H1 (cell line): ENCODE data around the gene CBLB. TPM values are rescaled to one million over a fixed set of nuclear protein-coding genes. Genes with fewer than 3 reads are reported as not detected.

Experiments
- PHF8 ChIP-seq: fragments of 200-600 bp; sonication (generic); conservative IDR thresholded peaks from 2 replicates; pipeline ENCODE4 v1.7.1; 2012; ENCODE audit warnings: low read depth, mild to moderate bottlenecking, inconsistent platforms, low read length, moderate library complexity
- RXRA ChIP-seq: IDR thresholded peaks from 2 replicates; pipeline ENCODE4 v1.6.1; 2011; ENCODE audit warnings: low read depth, mild to moderate bottlenecking, low read length, moderate library complexity; ENCODE audit not compliant: insufficient read depth
- polyA plus RNA-seq, 7 experiments: library from polyadenylated mRNA; depleted of rRNA in 3 of 7; stranded (reverse) in 5 of 7; unstranded in 2 of 7; fragments of >200 nt in 5 of 7; fragments of 200-250 nt in 2 of 7; gene quantifications; 1 replicate in 5 of 7; 2 replicates in 1 of 7; 4 replicates in 1 of 7; pipeline versions ENCODE4 v1.2.1 to v1.2.3, GENCODE V29; 2011 to 2013; ENCODE audit warnings: missing spikeins in 2 of 7, mixed read lengths in 2 of 7
- total RNA-seq: library from RNA; stranded (reverse); fragmentation: NEBNext Ultra II Directional; extraction: Animal tissue kit (Norgen Biotek cat#: 25700); gene quantifications from 2 replicates; pipeline ENCODE4 v1.2.1, GENCODE V29; 2021
- TF ChIP-seq, protein P1 (sequence below): fragments of 300-600 bp; sonication (generic); IDR thresholded peaks from 2 replicates; pipeline ENCODE4 v1.7.1; 2012; ENCODE audit warnings: low read length, moderate library complexity, mild to moderate bottlenecking, inconsistent platforms; ENCODE audit not compliant: insufficient replicate concordance

CBLB gene
- total and polyA plus RNA-seq, 2 of the 8 experiments (the other 6 are each of a cell fraction or from before 2014, with no cell fraction given): 14.5 to 26.0 TPM

DNA sequence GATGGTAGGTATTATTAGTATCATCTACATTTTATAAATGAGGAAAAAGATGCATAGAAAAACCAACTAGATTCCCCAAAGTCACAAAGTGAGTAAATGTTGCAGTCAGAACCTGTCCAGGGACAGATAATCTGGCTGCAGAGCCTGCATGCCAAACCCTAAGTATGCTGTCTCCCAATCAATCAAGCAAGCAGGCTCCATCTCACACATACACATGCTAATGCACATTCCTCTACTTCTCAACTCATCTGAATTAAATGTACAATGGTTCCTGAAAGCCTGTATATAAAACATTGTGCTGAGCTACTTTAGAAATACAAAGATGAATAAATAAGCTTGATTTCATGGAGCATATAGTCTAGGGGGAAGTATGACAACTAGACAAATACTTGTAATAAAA is 101.0 kb downstream of the CBLB start (continued):
- TF ChIP-seq, protein P1, sequence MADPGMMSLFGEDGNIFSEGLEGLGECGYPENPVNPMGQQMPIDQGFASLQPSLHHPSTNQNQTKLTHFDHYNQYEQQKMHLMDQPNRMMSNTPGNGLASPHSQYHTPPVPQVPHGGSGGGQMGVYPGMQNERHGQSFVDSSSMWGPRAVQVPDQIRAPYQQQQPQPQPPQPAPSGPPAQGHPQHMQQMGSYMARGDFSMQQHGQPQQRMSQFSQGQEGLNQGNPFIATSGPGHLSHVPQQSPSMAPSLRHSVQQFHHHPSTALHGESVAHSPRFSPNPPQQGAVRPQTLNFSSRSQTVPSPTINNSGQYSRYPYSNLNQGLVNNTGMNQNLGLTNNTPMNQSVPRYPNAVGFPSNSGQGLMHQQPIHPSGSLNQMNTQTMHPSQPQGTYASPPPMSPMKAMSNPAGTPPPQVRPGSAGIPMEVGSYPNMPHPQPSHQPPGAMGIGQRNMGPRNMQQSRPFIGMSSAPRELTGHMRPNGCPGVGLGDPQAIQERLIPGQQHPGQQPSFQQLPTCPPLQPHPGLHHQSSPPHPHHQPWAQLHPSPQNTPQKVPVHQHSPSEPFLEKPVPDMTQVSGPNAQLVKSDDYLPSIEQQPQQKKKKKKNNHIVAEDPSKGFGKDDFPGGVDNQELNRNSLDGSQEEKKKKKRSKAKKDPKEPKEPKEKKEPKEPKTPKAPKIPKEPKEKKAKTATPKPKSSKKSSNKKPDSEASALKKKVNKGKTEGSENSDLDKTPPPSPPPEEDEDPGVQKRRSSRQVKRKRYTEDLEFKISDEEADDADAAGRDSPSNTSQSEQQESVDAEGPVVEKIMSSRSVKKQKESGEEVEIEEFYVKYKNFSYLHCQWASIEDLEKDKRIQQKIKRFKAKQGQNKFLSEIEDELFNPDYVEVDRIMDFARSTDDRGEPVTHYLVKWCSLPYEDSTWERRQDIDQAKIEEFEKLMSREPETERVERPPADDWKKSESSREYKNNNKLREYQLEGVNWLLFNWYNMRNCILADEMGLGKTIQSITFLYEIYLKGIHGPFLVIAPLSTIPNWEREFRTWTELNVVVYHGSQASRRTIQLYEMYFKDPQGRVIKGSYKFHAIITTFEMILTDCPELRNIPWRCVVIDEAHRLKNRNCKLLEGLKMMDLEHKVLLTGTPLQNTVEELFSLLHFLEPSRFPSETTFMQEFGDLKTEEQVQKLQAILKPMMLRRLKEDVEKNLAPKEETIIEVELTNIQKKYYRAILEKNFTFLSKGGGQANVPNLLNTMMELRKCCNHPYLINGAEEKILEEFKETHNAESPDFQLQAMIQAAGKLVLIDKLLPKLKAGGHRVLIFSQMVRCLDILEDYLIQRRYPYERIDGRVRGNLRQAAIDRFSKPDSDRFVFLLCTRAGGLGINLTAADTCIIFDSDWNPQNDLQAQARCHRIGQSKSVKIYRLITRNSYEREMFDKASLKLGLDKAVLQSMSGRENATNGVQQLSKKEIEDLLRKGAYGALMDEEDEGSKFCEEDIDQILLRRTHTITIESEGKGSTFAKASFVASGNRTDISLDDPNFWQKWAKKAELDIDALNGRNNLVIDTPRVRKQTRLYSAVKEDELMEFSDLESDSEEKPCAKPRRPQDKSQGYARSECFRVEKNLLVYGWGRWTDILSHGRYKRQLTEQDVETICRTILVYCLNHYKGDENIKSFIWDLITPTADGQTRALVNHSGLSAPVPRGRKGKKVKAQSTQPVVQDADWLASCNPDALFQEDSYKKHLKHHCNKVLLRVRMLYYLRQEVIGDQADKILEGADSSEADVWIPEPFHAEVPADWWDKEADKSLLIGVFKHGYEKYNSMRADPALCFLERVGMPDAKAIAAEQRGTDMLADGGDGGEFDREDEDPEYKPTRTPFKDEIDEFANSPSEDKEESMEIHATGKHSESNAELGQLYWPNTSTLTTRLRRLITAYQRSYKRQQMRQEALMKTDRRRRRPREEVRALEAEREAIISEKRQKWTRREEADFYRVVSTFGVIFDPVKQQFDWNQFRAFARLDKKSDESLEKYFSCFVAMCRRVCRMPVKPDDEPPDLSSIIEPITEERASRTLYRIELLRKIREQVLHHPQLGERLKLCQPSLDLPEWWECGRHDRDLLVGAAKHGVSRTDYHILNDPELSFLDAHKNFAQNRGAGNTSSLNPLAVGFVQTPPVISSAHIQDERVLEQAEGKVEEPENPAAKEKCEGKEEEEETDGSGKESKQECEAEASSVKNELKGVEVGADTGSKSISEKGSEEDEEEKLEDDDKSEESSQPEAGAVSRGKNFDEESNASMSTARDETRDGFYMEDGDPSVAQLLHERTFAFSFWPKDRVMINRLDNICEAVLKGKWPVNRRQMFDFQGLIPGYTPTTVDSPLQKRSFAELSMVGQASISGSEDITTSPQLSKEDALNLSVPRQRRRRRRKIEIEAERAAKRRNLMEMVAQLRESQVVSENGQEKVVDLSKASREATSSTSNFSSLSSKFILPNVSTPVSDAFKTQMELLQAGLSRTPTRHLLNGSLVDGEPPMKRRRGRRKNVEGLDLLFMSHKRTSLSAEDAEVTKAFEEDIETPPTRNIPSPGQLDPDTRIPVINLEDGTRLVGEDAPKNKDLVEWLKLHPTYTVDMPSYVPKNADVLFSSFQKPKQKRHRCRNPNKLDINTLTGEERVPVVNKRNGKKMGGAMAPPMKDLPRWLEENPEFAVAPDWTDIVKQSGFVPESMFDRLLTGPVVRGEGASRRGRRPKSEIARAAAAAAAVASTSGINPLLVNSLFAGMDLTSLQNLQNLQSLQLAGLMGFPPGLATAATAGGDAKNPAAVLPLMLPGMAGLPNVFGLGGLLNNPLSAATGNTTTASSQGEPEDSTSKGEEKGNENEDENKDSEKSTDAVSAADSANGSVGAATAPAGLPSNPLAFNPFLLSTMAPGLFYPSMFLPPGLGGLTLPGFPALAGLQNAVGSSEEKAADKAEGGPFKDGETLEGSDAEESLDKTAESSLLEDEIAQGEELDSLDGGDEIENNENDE: no peak
- TF ChIP-seq PHF8: no peak
- no peak for TF ChIP-seq RXRA
